Measurements from ENCODE around the gene LMBRD1.

- no peak for TF ChIP-seq CTCF (IDR thresholded peaks at IDR 0.05)
- no peak for TF ChIP-seq POLR2A (IDR thresholded peaks at IDR 0.05)
Observed at GRCh38 chr6:69784595-69785377, 12.0 kb downstream of the LMBRD1 start.
